Measurements from ENCODE around the gene TMTC1.
"Not testable (repeated sequence)": the region's sequence is repeated elsewhere in the genome, so short reads cannot be mapped to it uniquely, and the experiment has no call there.

The TMTC1 gene

GRCh38 chr12:29634057-29634456 lies 149.7 kb downstream of the TMTC1 start:
- H3K9me3 ChIP-seq (ENCODE audit: control insufficient read depth, insufficient read depth, low read length) = peaks cover 3% of the 10 kb centered on the region
- no peak overlapping the region for H3K9ac ChIP-seq (ENCODE audit: low read depth, low read length)
- H3K36me3 ChIP-seq (ENCODE audit: insufficient read depth, low read length) = no peaks in the 10 kb centered on the region
- peaks cover 11% of the 10 kb centered on the region for H3K4me1 ChIP-seq (ENCODE audit: insufficient read depth, low read length)

GRCh38 chr12:29630164-29630563 lies 153.6 kb downstream of the TMTC1 start:
- peaks cover 10% of the 10 kb centered on the region for H3K4me1 ChIP-seq (ENCODE audit: insufficient read depth, low read length)
- H3K9ac ChIP-seq (ENCODE audit: low read depth, low read length); H3K36me3 ChIP-seq (ENCODE audit: insufficient read depth, low read length); H3K9me3 ChIP-seq (ENCODE audit: control insufficient read depth, insufficient read depth, low read length): not testable (repeated sequence)

GRCh38 chr12:29627221-29627620 lies 156.5 kb downstream of the TMTC1 start:
- Histone ChIP-seq H3K4me1 (ENCODE audit: insufficient read depth, low read length) (no peaks in the 10 kb centered on the region), H3K9me3 (ENCODE audit: control insufficient read depth, insufficient read depth, low read length) (no peaks in the 10 kb centered on the region; the same call in 1 of the 2 replicates), H3K9ac (ENCODE audit: low read depth, low read length) (no peak overlapping the region), H3K36me3 (ENCODE audit: insufficient read depth, low read length) (no peaks in the 10 kb centered on the region)

DNA sequence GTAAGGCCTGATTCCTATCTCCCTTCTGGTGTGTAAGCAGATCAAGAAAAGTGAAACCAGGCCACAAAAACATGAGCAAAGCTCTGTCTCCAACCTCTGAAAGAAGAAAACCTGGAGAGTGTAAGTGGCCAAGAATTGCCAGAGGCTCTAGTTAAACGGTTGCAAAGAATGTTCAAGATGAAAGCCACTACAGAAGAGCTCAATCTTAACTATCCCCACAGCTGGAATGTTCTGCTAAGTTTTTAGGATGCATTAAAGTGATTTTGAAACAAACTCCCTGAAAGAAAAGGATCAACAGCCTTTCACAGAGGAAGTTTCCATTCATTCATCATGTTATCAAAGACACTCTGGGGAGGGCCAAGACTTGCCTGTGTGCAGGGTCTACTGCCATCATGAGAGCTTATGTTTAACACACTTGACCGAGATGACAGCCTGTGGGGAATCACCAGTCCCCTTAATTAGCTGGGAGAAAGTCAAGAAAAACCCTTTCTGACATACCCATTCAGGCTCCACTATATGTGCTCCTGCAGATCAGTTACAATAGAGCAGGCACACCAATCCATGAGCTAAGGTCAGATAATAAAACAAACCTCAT lies 158.3 kb downstream of the TMTC1 start:
- no peaks in the 10 kb centered on the region for H3K36me3 ChIP-seq (ENCODE audit: insufficient read depth, low read length)
- H3K9me3 ChIP-seq (ENCODE audit: control insufficient read depth, insufficient read depth, low read length) = no peaks in the 10 kb centered on the region
- H3K9ac ChIP-seq (ENCODE audit: low read depth, low read length) = no peak overlapping the region
- no peaks in the 10 kb centered on the region for H3K4me1 ChIP-seq (ENCODE audit: insufficient read depth, low read length)

DNA sequence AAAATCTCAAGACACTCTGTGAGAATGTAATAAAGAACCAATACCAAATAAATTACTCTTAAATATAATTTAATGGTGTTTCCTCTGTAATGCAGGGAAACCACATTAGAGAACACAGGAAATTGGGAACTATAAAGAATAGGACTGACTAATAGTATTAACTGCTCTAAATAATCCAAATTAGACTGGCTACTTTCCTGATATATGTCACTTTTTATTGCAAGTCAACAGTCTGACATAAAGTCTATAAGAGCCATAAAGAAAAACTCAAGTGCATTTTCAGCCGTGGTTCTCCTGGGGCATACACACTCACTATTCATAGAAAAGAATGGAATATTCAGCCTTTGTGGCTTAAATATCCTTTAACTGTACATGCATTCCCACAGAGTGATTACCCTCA lies 161.5 kb downstream of the TMTC1 start:
- no peaks in the 10 kb centered on the region for H3K9me3 ChIP-seq (ENCODE audit: control insufficient read depth, insufficient read depth, low read length)
- H3K4me1 ChIP-seq (ENCODE audit: insufficient read depth, low read length) = no peaks in the 10 kb centered on the region
- no peaks in the 10 kb centered on the region for H3K36me3 ChIP-seq (ENCODE audit: insufficient read depth, low read length)
- no peak overlapping the region for H3K9ac ChIP-seq (ENCODE audit: low read depth, low read length)

DNA sequence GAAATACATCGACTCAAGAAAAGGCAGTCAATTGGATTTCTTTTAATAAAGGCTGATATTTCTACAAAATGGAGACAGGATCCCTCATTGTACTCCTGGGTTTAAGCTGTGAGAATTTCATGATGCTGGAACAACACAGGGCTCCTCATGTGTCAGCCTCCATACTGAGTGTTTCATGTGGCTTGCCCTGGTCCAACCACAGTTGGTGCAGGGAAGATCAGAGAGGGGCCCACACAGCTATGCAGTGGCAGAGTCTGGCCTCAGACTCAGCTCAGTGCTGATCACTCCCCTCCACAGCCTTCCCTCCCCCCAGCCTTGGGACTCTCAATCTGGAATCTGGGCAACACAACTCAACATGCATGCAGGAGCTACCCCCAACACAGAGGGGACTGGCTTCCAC lies 163.7 kb downstream of the TMTC1 start:
- Histone ChIP-seq H3K4me1 (ENCODE audit: insufficient read depth, low read length) (no peaks in the 10 kb centered on the region), H3K36me3 (ENCODE audit: insufficient read depth, low read length) (no peaks in the 10 kb centered on the region), H3K9me3 (ENCODE audit: control insufficient read depth, insufficient read depth, low read length) (no peaks in the 10 kb centered on the region), H3K9ac (ENCODE audit: low read depth, low read length) (no peak overlapping the region)

- no peaks in the 10 kb centered on the region for H3K4me1 ChIP-seq (ENCODE audit: insufficient read depth, low read length)
- no peaks in the 10 kb centered on the region for H3K9me3 ChIP-seq (ENCODE audit: control insufficient read depth, insufficient read depth, low read length)
- H3K9ac ChIP-seq (ENCODE audit: low read depth, low read length) = no peak overlapping the region
- no peaks in the 10 kb centered on the region for H3K36me3 ChIP-seq (ENCODE audit: insufficient read depth, low read length)
Measured at GRCh38 chr12:29617407-29617803, 166.3 kb downstream of the TMTC1 start.

DNA sequence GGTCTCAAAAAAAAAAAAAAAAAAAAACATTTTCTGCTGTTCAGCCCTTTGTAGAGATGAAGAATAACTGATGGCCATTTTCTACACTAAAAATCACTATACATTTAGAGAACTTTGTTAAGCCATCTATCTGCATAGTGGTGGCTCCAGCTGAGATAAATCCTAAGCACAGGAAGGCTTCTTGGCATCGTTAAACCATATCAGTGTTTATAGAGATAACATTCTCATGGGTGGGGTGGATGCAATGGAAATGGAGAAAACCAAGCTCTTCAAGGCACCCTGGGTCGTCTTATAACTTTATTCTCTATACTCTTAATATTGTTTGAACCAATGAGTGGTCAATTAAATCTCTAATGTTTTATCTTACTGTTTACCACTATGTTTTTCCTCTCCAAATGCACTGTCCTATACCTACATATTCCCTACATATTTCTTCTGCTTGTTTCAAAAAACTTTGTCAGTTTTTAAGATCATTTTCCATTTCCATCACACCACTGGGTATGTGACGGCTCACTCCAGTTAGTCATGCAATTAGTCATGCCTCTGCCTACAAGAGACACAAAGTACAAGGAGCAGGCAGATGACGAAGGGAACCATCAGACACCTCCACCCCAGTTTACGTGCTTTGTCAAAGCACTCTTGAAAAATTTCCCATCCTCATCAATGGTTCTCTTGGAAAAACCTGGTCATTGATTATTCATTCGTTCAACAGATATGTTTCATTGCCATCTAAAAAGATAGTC lies 166.9 kb downstream of the TMTC1 start:
- Histone ChIP-seq H3K9me3 (ENCODE audit: control insufficient read depth, insufficient read depth, low read length) (no peaks in the 10 kb centered on the region), H3K9ac (ENCODE audit: low read depth, low read length) (no peak overlapping the region), H3K36me3 (ENCODE audit: insufficient read depth, low read length) (no peaks in the 10 kb centered on the region), H3K4me1 (ENCODE audit: insufficient read depth, low read length) (no peaks in the 10 kb centered on the region)

- no peaks in the 10 kb centered on the region for H3K9me3 ChIP-seq (ENCODE audit: control insufficient read depth, insufficient read depth, low read length)
- no peaks in the 10 kb centered on the region for H3K36me3 ChIP-seq (ENCODE audit: insufficient read depth, low read length)
- H3K9ac ChIP-seq (ENCODE audit: low read depth, low read length) = no peak overlapping the region
- H3K4me1 ChIP-seq (ENCODE audit: insufficient read depth, low read length) = no peaks in the 10 kb centered on the region
Measured at GRCh38 chr12:29614694-29615325, 168.9 kb downstream of the TMTC1 start.

DNA sequence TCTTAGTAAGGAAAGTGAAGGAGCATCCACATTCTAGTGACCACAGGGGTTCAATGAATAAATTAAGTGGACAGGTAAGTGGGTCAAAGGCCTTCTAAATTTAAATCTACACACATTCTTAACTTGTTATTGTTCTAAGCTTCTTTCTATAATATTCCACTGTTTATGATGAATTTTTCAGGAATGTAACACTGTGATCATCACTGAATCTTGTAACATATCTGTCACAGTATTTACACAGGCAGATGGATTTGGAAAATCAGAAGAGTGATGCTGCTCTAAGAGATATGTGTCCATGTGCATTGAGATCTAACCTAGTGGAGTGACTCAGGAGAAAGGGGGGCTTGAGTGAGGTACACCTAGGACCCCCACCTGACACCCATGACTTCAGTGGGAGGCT lies 170.8 kb downstream of the TMTC1 start:
- Histone ChIP-seq H3K4me1 (ENCODE audit: insufficient read depth, low read length) (peaks cover 3% of the 10 kb centered on the region; the same call in 1 of the 2 replicates), H3K36me3 (ENCODE audit: insufficient read depth, low read length) (no peaks in the 10 kb centered on the region), H3K9me3 (ENCODE audit: control insufficient read depth, insufficient read depth, low read length) (no peaks in the 10 kb centered on the region), H3K9ac (ENCODE audit: low read depth, low read length) (no peak overlapping the region)

DNA sequence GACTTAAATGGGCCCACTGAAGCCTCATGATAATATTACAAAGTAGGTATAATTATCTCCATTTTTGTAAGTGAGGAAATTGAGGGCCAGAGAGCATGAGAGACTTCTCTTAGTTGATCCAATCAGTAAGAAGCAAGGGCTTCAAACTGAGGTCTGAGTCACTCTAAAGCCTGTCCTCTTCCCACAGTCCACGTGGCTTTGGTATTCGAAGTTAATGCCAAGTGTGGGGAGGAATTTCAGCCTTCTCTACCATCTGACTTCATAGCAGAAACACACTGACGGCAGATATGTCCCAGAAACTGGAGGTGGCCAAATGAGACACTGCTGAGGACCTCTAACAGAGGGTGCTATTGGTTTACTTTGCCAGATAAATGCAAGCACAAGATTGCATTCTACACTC lies 171.8 kb downstream of the TMTC1 start:
- H3K9ac ChIP-seq (ENCODE audit: low read depth, low read length) = no peak overlapping the region
- H3K36me3 ChIP-seq (ENCODE audit: insufficient read depth, low read length) = no peaks in the 10 kb centered on the region
- H3K9me3 ChIP-seq (ENCODE audit: control insufficient read depth, insufficient read depth, low read length) = no peaks in the 10 kb centered on the region
- peaks cover 3% of the 10 kb centered on the region; the same call in 1 of the 2 replicates for H3K4me1 ChIP-seq (ENCODE audit: insufficient read depth, low read length)

DNA sequence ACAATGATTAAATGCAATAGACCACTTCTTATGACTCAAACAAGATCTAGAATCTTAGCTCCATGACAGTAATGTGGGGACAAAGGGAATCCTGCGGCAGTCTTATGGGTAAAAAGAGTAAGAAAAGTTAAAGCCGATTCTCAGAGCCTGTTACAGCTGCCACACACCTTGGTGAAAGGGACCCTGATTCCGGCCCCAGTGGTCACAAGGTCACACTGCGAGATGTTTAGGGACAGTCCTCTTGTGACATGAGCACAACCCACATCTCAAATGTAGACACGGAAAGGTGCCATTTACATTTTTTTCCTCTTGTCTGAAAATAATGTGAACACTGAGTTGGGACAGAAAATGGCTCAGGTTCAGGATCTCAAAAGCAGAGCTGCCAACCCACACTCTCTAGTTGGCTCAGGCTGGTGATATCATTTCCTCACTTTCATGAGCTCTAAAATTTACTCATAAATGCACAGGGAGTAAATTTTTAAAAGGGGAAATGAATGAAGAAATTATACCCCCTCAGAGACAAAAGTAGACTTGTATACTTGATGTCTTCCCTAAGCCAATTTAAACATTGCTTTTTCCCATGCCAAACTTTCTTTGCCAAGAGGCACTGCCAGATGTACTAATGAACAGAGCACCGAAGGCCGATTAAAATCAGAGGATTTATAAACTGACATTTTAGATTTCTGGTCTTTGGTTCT lies 173.1 kb downstream of the TMTC1 start:
- H3K36me3 ChIP-seq (ENCODE audit: insufficient read depth, low read length) = no peaks in the 10 kb centered on the region

DNA sequence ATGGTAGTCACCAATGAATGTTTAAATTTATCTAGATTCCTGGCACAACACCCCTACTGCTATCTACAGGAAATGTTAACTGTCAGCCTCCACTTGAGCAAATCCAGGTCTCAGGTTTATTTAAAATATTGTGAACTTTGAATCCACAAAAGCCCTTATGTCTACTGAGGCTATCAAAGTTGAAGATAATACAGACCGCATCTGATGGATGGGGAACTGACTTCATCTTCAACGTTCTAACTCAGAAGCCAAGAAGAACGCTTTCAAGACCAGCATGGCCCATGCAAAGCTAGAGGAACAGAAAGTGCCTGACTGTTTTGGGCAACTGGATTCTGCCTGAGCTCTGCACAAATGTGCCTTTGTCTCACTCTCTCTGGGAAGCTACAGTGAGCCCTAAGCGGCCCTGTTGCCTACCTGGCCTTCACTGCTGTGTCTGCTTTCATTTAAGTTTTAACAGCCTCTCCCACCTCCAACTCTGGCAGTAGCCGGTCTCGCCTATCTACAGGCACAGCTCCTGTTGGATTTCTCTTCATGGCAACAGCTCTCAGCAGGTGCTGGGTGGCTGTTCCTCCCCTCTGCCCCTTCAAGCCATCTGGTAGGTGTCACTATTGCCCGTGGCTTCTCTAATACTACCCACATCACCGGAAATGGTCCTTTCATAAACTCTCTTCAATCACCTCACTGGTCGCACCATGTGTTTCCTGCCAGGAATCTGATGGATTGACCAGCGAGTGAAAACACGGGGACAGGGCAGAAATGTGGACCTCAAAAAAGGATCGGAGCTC lies 174.1 kb downstream of the TMTC1 start:
- no peak overlapping the region for H3K9ac ChIP-seq (ENCODE audit: low read depth, low read length)
- H3K36me3 ChIP-seq (ENCODE audit: insufficient read depth, low read length) = no peaks in the 10 kb centered on the region
- H3K9me3 ChIP-seq (ENCODE audit: control insufficient read depth, insufficient read depth, low read length) = no peaks in the 10 kb centered on the region
- H3K4me1 ChIP-seq (ENCODE audit: insufficient read depth, low read length) = peaks cover 3% of the 10 kb centered on the region; the same call in 1 of the 2 replicates

More for the DNA sequence above, 173.1 kb downstream of the TMTC1 start:
- no peak overlapping the region for H3K9ac ChIP-seq (ENCODE audit: low read depth, low read length)
- peaks cover 3% of the 10 kb centered on the region; the same call in 1 of the 2 replicates for H3K4me1 ChIP-seq (ENCODE audit: insufficient read depth, low read length)
- H3K9me3 ChIP-seq (ENCODE audit: control insufficient read depth, insufficient read depth, low read length) = no peaks in the 10 kb centered on the region

GRCh38 chr12:29608581-29608980 lies 175.2 kb downstream of the TMTC1 start:
- no peaks in the 10 kb centered on the region for H3K36me3 ChIP-seq (ENCODE audit: insufficient read depth, low read length)
- no peak overlapping the region for H3K9ac ChIP-seq (ENCODE audit: low read depth, low read length)
- no peaks in the 10 kb centered on the region for H3K9me3 ChIP-seq (ENCODE audit: control insufficient read depth, insufficient read depth, low read length)
- H3K4me1 ChIP-seq (ENCODE audit: insufficient read depth, low read length) = peaks cover 3% of the 10 kb centered on the region; the same call in 1 of the 2 replicates
